Measurements from ENCODE around the gene TXNDC8.

- TF ChIP-seq, protein P1, sequence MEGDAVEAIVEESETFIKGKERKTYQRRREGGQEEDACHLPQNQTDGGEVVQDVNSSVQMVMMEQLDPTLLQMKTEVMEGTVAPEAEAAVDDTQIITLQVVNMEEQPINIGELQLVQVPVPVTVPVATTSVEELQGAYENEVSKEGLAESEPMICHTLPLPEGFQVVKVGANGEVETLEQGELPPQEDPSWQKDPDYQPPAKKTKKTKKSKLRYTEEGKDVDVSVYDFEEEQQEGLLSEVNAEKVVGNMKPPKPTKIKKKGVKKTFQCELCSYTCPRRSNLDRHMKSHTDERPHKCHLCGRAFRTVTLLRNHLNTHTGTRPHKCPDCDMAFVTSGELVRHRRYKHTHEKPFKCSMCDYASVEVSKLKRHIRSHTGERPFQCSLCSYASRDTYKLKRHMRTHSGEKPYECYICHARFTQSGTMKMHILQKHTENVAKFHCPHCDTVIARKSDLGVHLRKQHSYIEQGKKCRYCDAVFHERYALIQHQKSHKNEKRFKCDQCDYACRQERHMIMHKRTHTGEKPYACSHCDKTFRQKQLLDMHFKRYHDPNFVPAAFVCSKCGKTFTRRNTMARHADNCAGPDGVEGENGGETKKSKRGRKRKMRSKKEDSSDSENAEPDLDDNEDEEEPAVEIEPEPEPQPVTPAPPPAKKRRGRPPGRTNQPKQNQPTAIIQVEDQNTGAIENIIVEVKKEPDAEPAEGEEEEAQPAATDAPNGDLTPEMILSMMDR (IDR thresholded peaks at IDR 0.05; ENCODE audit: poor library complexity, severe bottlenecking), result no peak
- TF ChIP-seq POLR2AphosphoS5 (IDR thresholded peaks at IDR 0.05) (no peak), TAF1 (IDR thresholded peaks at IDR 0.05; ENCODE audit: low read depth) (no peak), EZH2 (IDR thresholded peaks at IDR 0.05; ENCODE audit: borderline replicate concordance, insufficient read depth, low read length, poor library complexity, severe bottlenecking) (no peak), EP300 (conservative IDR thresholded peaks at IDR 0.05; ENCODE audit: poor library complexity, severe bottlenecking) (no peak)
Measured at GRCh38 chr9:110330484-110331105, 7.1 kb downstream of the TXNDC8 start.

Data from neural cell (in vitro differentiated cells).